GM12801 (cell line): ENCODE measurements around the gene GRK5.

Experiments used
- TF ChIP-seq, protein P1 (sequence below): IDR thresholded peaks from one replicate; pipeline ENCODE4 v1.5.1; 2011; ENCODE audit warnings: control low read depth; ENCODE audit not compliant: insufficient read length; ENCODE audit errors: extremely low read depth

The GRK5 gene

DNA sequence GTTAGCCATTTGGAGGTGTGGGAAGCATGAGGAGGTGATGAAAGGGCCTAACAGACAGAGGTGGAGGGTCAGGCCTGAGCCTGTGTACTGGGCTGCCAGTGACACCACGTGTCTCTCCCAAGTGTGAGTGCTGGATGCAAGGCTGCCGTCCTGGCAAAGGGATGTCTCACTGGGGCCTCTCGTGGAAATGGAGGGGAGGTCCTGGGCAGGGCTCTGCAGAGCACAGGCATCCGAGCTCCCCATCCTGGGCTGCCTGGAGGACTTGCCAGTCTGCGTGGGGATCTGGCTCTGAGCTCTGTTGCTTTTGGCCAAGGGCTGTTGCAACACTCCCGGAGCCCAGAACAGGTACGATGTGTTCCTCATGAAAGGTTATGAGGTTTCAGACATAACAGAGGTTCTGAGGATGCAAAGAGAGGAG lies 77.3 kb downstream of the GRK5 start:
- TF ChIP-seq, protein P1, sequence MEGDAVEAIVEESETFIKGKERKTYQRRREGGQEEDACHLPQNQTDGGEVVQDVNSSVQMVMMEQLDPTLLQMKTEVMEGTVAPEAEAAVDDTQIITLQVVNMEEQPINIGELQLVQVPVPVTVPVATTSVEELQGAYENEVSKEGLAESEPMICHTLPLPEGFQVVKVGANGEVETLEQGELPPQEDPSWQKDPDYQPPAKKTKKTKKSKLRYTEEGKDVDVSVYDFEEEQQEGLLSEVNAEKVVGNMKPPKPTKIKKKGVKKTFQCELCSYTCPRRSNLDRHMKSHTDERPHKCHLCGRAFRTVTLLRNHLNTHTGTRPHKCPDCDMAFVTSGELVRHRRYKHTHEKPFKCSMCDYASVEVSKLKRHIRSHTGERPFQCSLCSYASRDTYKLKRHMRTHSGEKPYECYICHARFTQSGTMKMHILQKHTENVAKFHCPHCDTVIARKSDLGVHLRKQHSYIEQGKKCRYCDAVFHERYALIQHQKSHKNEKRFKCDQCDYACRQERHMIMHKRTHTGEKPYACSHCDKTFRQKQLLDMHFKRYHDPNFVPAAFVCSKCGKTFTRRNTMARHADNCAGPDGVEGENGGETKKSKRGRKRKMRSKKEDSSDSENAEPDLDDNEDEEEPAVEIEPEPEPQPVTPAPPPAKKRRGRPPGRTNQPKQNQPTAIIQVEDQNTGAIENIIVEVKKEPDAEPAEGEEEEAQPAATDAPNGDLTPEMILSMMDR: no peak

DNA sequence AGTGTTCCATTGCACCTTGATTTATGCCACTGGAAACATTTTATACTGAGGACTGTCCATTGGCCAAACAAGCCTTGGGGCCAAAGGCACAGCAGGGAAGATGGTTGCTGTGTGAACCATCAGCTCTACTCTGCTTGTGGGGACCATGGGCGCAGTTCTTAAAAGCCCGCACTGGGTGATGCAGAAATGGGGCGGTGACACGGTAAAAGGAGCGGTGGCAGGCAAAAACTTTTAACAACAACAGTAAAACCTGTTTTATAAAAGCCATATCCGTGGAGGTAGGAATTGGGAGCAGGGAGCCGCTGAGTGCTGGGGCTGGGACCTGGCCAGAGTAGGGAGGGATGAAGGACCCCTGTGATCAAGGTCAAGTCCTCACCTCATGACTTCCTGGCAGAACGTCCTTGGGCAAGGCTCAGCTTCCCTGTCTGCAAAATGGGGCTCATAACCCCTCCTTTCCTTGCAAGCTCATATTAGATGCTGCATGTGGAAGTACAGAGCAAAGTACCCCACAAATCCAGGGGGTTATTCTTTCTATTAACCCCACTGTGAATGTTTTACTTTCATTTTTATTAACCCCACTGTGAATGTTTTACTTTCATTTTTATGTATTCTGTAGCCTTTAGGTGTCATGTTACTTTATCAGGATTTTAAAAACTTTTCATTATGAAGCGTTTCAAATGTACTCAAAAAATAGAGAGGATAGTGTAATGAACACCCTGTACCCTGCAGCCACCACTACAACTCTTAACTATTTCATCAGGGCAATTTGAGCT lies 78.3 kb downstream of the GRK5 start:
- TF ChIP-seq, protein P1: no peak

DNA sequence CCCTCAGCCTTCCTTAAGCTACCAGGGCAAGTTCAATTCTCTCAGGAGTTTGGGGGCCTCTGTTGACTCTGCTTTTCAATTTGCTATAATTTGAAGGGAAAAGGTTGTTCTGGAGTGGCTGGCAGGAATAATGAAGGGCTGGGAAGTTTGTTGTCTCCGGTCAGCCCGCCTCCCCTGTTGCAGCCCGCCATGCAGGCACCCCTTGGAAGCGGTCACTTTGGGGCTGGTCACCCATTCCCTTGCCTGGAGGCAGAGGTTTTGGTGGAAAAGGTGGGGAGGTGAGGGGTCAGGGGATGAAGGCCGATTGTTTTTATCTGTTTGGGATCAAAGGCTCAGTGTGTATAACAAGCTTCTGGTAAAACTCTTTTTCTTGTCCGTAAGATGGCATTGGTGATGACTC lies 79.1 kb downstream of the GRK5 start:
- TF ChIP-seq, protein P1: no peak

DNA sequence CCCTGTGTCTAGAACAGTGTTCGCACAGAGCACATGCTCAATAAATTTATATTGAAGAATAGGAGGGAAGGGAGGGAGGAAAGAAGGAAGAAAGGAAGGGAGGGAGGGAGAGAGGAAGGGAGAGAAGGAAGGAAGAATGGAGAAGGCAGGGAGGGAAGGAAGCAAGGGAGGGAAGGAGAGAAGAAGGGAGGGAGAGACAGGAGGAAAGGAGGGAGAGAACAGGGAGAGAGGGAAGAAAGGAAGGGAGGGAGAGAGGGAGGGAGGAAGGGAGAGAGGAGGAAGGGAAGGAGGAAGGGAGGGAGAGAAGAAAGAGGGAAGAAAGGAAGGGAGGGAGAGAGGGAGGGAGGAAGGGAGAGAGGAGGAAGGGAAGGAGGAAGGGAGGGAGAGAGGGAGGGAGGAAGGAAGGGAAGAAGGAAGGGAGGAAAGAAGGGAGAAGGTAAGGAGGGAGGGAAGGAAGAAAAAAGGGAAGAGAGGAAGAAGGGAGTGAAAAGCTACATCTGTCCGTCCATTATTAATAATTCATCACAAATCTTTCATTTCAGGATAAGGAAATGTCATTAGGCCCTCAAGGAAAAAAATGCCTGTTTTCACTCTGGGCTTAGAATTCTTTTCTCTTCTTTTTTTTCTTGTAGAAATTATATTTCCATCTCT lies 79.7 kb downstream of the GRK5 start:
- TF ChIP-seq, protein P1: no peak

DNA sequence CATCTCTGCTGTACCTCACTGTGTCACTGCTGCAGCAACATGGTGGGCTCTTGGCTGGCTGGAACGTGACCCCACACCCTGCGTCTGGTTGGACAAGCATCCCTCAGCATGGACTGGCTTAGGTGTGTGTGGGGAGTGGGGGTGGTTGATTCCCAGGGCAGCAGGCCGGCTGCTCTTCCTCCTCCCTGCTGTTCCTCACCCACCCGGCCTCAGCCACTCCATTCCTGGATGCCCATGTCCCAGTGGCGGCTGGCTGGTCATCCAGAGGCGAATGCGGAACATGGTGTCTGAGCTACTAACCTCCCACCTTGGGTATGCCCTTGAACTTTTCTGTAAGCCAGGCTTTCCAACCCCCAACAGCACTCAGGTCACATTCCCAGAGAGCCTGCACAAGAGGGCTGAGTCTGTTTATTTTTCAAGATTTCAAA lies 81.2 kb downstream of the GRK5 start:
- TF ChIP-seq, protein P1: no peak

DNA sequence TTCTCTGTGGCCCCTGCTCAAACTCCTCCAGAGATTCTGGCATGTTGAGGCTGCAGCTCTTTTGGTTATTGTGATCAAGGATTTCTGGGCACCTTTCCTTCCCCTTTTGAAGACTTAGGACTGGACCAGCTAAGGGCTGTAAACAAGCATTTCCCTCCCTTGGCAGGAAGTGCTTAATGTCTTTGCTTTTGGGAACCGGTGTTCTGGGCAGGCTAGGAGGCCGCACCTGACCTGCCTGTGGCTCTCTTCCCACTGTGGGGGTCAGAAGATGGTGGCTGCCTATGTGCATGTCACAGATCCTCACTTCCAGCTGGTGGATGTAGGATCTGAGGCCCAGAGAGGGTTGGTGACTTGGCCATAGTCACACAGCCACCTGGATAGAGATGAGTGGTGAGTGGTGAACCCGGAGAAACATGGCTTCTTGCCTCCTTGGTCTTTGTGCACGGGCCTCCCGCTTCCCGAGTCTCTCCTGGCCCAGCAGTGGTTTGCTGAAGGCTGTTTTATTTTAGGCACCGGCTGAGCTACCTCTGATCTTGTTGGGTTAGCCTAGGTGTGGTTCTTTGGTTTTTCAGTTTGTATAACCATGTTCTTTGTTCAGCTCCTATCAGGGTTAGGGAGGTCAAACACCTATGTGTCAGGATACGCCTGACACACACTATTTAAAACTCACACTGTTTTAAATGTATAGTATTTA lies 82.0 kb downstream of the GRK5 start:
- TF ChIP-seq, protein P1: no peak

DNA sequence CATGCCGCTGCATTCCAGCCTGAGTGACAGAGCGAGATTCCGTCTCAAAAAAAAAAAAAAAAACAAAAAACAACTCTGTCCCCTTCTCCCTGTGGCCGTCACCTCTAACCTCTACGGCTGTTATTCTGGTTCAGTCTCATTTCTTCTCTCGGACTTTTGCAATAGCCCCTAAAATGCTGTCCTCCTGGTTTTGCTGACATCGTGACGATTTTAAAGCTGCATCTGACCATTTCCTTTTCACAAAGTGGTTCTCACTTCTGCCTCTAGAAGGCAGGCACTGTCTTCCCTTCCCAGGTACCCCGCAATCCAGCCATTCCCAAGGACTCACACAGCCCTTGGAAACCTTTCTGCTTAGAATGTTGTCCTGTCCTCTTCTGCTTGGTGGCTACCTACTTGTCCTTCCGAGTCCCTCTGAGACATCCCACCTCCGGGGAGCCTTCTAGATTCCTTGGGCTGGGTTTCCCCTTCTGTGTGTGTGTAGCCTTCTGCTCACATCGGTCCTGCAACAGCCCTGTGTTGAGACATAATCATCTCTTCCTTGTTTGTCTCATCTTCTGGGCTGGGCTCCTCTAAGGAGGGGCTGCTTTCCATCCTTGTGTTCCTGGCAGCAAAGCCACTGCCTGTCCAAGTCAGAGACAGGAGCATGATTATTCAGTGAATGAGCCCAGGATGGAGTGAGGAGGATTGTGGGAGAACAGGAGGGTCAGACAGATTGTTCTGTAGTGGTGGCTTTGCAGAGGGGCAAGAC lies 83.1 kb downstream of the GRK5 start:
- TF ChIP-seq, protein P1: no peak
